ENCODE results near the gene TMEM109. TPM values are rescaled to one million over a fixed set of nuclear protein-coding genes. Genes with fewer than 3 reads are reported as not detected.

TMEM109 gene
- total and polyA plus RNA-seq, 2 of the 8 experiments (the other 6 are each of a cell fraction or from before 2014, with no cell fraction given), result 27.3 to 30.3 TPM

GRCh38 chr11:60959431-60959830, 45.5 kb downstream of the TMEM109 start (continued):
- TF ChIP-seq E2F6 (IDR thresholded peaks at IDR 0.05) (no peak), SRF (IDR thresholded peaks at IDR 0.05; ENCODE audit: low read depth, low read length) (no peak), BCL11A (IDR thresholded peaks at IDR 0.05; ENCODE audit: low read depth in 2 of 2, low read length in 2 of 2) (no peak), SP4 (IDR thresholded peaks at IDR 0.05; ENCODE audit: low read length) (no peak), EP300 (IDR thresholded peaks at IDR 0.05; ENCODE audit: borderline replicate concordance in 1 of 2, low read depth in 2 of 2, low read length in 2 of 2) (no peak), POU5F1 (IDR thresholded peaks at IDR 0.05; ENCODE audit: low read depth, low read length) (no peak)
